Uterus (tissue), 4 donors: ENCODE data around the gene LDAH. TPM values are rescaled to one million over a fixed set of nuclear protein-coding genes. Genes with fewer than 3 reads are reported as not detected.

Source experiments
- DNase-seq, 2 donors: peaks; one replicate each; pipeline ENCODE4 v3.0.0-alpha.2; 2019 to 2020
- H3K27ac ChIP-seq, 2 donors: fragments of 200-600 bp; sonication (generic); 1 replicate in 1 of 2; 2 replicates in 1 of 2; pipeline ENCODE4 v1.5.1; 2016 to 2018
- H3K27me3 ChIP-seq, 2 donors: fragments of 200-600 bp; sonication (generic); one replicate each; pipeline ENCODE4 v1.5.1; 2018 to 2019; ENCODE audit warnings: control low read depth in 1 of 2
- H3K36me3 ChIP-seq, 2 donors: fragments of 200-600 bp; sonication (generic); one replicate each; pipeline ENCODE4 v1.5.1; 2019; ENCODE audit warnings: control low read depth in 1 of 2
- H3K4me1 ChIP-seq, 2 donors: fragments of 200-600 bp; sonication (generic); one replicate each; pipeline ENCODE4 v1.5.1; 2018 to 2019; ENCODE audit warnings: control low read depth in 1 of 2
- H3K4me3 ChIP-seq, 2 donors: fragments of 200-600 bp; sonication (generic); 1 replicate in 1 of 2; 2 replicates in 1 of 2; pipeline ENCODE4 v1.5.1; 2018 to 2019; ENCODE audit warnings: mild to moderate bottlenecking in 1 of 2
- H3K9me3 ChIP-seq, 2 donors: fragments of 200-600 bp; sonication (generic); one replicate each; pipeline ENCODE4 v1.5.1; 2019; ENCODE audit warnings: control low read depth in 1 of 2
- POLR2A ChIP-seq, 2 donors: fragments of 450-650 bp; IDR thresholded peaks; one replicate each; pipeline ENCODE4 v1.6.1; 2016; ENCODE audit warnings: antibody characterized with exemption in 2 of 2, mild to moderate bottlenecking in 1 of 2, moderate library complexity in 1 of 2
- intact Hi-C: fragments of 100-400 bp; cut with DNase I; formaldehyde crosslinking; loops from one replicate; pipeline ENCODE4 v1.15.1; 2023; ENCODE audit warnings: low total_unique reads
- total RNA-seq, 4 donors: library from RNA; depleted of rRNA in 3 of 4; stranded (reverse); fragments of >200 nt in 3 of 4; gene quantifications; one replicate each; pipeline versions ENCODE4 v1.1.0 to v1.2.4, GENCODE V29; 2014 to 2023
- TF ChIP-seq, protein P1 (sequence below), 4 experiments: fragments of 200-600 bp in 2 of 4; fragments of 450-650 bp in 2 of 4; sonication (generic) in 2 of 4; IDR thresholded peaks; one replicate each; pipeline ENCODE4 v1.5.1; 2016 to 2019; ENCODE audit warnings: antibody characterized with exemption in 4 of 4, mild to moderate bottlenecking in 2 of 4, moderate library complexity in 1 of 4
- donor health status: DM: yes; HTN: yes; CAD: no.

The LDAH gene
- total RNA-seq, 4 donors from 2014 or later = 9.7 to 62.4 (median 19.9) TPM

DNA sequence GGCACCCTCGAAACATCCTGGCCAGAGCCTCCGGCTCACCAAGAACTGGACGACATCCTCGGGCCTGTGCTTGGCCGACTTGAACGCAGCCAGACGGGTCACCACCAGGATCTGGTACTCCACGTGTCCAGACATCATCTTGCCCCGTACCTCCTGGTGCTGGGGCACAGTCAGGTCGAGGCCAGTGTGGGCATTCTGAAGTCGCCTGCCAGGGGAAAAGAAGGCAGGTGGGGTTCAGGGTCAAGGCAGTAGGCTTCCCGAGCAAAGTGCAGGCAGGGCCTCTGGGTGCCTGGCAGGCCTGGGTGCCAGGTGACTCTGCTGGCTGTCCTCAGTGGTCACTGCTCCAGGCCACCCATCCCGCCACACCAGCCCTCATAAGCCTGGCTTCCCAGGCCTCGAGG lies 177.6 kb downstream of the LDAH start:
- Histone ChIP-seq H3K36me3 (no peaks in the 10 kb centered on the region), H3K27me3 (no peaks in the 10 kb centered on the region), H3K4me1 (peaks cover 0 to 29% of the 10 kb centered on the region in 2 donors), H3K27ac (no peak overlapping the region), H3K4me3 (no peak overlapping the region), H3K9me3 (no peaks in the 10 kb centered on the region)
- DNase-seq = no peak
- intact Hi-C loops = no loop called here
- TF ChIP-seq POLR2A (IDR thresholded peaks at IDR 0.05) = no peak
- TF ChIP-seq, protein P1, sequence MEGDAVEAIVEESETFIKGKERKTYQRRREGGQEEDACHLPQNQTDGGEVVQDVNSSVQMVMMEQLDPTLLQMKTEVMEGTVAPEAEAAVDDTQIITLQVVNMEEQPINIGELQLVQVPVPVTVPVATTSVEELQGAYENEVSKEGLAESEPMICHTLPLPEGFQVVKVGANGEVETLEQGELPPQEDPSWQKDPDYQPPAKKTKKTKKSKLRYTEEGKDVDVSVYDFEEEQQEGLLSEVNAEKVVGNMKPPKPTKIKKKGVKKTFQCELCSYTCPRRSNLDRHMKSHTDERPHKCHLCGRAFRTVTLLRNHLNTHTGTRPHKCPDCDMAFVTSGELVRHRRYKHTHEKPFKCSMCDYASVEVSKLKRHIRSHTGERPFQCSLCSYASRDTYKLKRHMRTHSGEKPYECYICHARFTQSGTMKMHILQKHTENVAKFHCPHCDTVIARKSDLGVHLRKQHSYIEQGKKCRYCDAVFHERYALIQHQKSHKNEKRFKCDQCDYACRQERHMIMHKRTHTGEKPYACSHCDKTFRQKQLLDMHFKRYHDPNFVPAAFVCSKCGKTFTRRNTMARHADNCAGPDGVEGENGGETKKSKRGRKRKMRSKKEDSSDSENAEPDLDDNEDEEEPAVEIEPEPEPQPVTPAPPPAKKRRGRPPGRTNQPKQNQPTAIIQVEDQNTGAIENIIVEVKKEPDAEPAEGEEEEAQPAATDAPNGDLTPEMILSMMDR (IDR thresholded peaks at IDR 0.05) = no peak

DNA sequence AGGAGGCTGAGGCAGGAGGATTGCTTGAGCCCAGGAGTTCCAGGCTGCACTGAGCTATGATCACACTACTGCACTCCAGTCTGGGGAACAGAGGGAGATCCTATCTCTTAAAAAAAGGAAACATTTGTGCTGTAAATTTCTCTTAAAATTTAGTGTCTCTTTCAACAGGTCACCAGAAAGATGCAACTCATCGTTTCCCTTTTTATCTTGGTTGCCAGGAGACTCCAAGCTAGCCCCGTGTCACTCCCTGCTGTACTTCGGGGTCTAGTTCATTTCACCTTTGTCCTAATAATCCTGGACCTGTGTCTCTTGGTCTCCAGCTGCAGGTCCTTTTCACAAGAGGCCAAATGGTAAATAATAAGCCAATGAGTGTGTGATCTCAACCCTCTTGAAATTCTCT lies 179.1 kb downstream of the LDAH start:
- intact Hi-C loops = loop anchor here (5.0 kb wide), 1 partner anchor 202 kb away; no protein-coding TSS in a partner anchor

DNA sequence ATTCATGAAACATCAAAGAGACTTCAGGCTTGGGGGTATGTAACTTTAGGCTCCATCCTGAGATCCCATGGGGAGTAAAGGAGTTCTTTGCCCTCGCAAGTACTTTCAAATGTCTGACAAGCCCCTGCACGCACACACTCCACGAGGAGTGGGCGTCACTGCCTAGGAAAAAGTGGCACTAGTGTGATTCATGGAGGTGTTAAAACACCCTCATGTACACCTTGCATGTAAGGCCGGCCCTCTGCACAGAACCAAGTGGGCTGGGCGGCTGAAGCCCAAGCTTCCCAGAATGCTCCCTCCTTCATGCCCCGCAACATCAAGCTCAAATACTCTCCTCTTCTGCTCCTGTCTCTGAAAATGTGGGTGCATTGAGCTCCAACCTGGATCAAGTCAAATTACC lies 179.8 kb downstream of the LDAH start:
- Histone ChIP-seq H3K4me1 (peaks cover 0 to 12% of the 10 kb centered on the region in 2 donors), H3K27ac (no peak overlapping the region), H3K9me3 (no peaks in the 10 kb centered on the region), H3K27me3 (no peaks in the 10 kb centered on the region), H3K4me3 (no peak overlapping the region), H3K36me3 (no peaks in the 10 kb centered on the region)
- intact Hi-C loops = loop anchor here (5.0 kb wide), 1 partner anchor 201 kb away; no protein-coding TSS in a partner anchor
- no peak for TF ChIP-seq POLR2A (IDR thresholded peaks at IDR 0.05)
- TF ChIP-seq, protein P1 (IDR thresholded peaks at IDR 0.05) = no peak
- DNase-seq = no peak

More for the DNA sequence above, 179.1 kb downstream of the LDAH start:
- Histone ChIP-seq H3K9me3 (no peaks in the 10 kb centered on the region), H3K4me3 (no peak overlapping the region), H3K27me3 (no peaks in the 10 kb centered on the region), H3K4me1 (peaks cover 0 to 19% of the 10 kb centered on the region in 2 donors), H3K27ac (no peak overlapping the region), H3K36me3 (no peaks in the 10 kb centered on the region)
- no peak for DNase-seq
- TF ChIP-seq, protein P1 (IDR thresholded peaks at IDR 0.05) = no peak
- TF ChIP-seq POLR2A (IDR thresholded peaks at IDR 0.05) = no peak

DNA sequence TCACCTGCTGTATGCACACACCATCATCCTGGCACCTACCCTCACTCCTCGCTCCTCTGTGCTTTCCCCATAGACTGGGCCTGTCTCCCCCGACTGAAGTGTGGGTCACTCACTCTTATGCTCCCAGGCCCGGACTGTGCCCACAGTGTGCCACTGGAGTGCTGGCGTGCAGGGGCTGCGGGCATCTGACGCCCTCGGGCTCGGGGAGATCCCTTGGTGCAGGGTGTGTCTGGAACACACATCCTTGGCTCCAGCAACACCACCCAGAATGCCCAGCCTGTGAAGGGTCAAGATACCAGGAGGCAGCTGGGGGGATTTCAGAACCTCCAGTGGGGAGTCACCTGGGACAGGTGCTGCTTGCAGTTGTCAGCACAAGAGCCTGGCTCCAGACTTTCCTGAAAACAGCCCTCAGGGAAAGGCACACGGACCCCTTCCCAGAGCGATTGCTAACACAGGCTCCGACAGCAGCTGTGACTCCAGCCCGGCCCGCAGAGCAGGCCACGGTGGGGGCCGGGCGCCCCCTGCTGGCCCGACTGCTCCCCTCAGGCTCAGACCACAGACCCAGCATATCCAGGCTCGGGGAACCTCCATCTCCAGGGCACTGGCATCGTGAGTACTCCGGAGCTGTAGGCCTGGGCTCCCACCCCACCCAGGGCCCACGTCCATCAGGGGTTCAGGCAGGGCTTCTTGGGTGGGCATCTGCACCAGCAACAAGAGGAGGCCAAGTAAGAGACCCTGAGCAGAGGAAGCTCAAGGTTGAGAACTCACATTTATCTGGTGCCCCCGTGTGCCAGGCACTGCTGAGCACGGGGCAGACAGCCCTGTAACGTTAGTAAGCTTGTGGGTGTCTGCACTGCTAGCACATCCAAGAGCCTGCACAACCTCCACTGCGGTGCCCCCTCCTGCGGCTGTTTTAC lies 180.6 kb downstream of the LDAH start:
- DNase-seq = peak; percentile 81 to 85
- Histone ChIP-seq H3K4me3 (no peak overlapping the region), H3K4me1 (peaks cover 0 to 9% of the 10 kb centered on the region in 2 donors), H3K27me3 (no peaks in the 10 kb centered on the region), H3K36me3 (no peaks in the 10 kb centered on the region), H3K27ac (peak overlapping the region; percentile 33 to 76), H3K9me3 (no peaks in the 10 kb centered on the region)
- intact Hi-C loops = loop anchor here (5.0 kb wide), 1 partner anchor 200 kb away; no protein-coding TSS in a partner anchor
- TF ChIP-seq, protein P1 (IDR thresholded peaks at IDR 0.05) = peak; percentile 92 to 98 (median 98)
- no peak for TF ChIP-seq POLR2A (IDR thresholded peaks at IDR 0.05)
